ENCODE results near the gene ACVR1C. TPM values are rescaled to one million over a fixed set of nuclear protein-coding genes. Genes with fewer than 3 reads are reported as not detected.

Gene ACVR1C
- total RNA-seq, 1 experiment from 2014 or later: 1.2 TPM

DNA sequence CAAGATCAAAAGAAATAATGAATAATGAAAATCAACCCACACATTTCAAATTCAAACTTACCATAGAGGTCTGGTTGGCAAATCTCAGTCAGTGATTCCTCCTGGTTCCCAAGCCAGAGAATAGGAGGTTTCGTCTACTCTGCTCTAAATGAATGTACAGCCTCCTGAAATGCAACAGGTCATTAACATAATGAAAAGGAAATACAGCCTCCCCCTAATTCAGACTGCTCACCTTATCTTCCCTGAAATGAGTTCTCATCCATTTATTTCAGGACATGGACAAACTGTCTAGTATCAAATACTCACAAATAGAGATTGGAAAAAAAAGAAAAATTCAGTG is 141.4 kb downstream of the ACVR1C start:
- no peaks in the 10 kb centered on the region for H3K36me3 ChIP-seq (ENCODE audit: control insufficient read depth in 1 of 2, insufficient read depth in 2 of 2, low read length in 2 of 2)
- ATAC-seq: no peak
- POLR2A ChIA-PET: no interaction called here
- no peaks in the 10 kb centered on the region for H4K20me1 ChIP-seq (ENCODE audit: insufficient read depth)
- no peak overlapping the region for H3K4me2 ChIP-seq (ENCODE audit: low read length)
- RAD21 ChIA-PET (ENCODE audit: low non-redundant PET in 1 of 2, low total read pairs in 2 of 2, uncharacterized antibody in 2 of 2, unreplicated experiment in 2 of 2): no interaction called here
- H3K9me3 ChIP-seq (ENCODE audit: control insufficient read depth in 1 of 2, insufficient read depth in 1 of 2, low read depth in 1 of 2, low read length in 2 of 2): no peaks in the 10 kb centered on the region
- BruUV-seq (replicated peaks): no TSS peak
- no peak overlapping the region for H2AFZ ChIP-seq (ENCODE audit: low read depth, low read length, poor library complexity, severe bottlenecking)
- H3K79me2 ChIP-seq (ENCODE audit: insufficient read depth, low read length): no peaks in the 10 kb centered on the region
- H3K9me2 ChIP-seq (ENCODE audit: insufficient read depth): no peaks in the 10 kb centered on the region
- intact Hi-C loops (cut with micrococcal nuclease): no loop called here
- DNase-seq (ENCODE audit: low read depth, low spot score): no peak
- no peaks in the 10 kb centered on the region for H3K27me3 ChIP-seq (ENCODE audit: insufficient read depth, low read length)
- no peak overlapping the region for H3K27ac ChIP-seq (ENCODE audit: low read depth, low read length)
- H3K4me3 ChIP-seq (replicated peaks in 1 of 2; ENCODE audit: low read depth in 1 of 2, low read length in 2 of 2): no peak overlapping the region
- H3K9ac ChIP-seq (ENCODE audit: low read length): no peak overlapping the region
- CTCF ChIA-PET: interaction anchor here (2.3 kb wide), 1 partner anchor 10 kb away, joined by 6 read pairs; no protein-coding TSS in a partner anchor
- peaks cover 0 to 5% of the 10 kb centered on the region in 2 experiments; a peak in 1 of 4 replicates for H3K4me1 ChIP-seq (ENCODE audit: control insufficient read depth in 1 of 2, insufficient read depth in 2 of 2, low read length in 2 of 2)
- no peak for TF ChIP-seq TCF7L2 (IDR thresholded peaks at IDR 0.05; ENCODE audit: borderline replicate concordance, extremely low read depth, insufficient read depth, insufficient read length)
- TF ChIP-seq ELF1 (IDR thresholded peaks at IDR 0.05; ENCODE audit: borderline replicate concordance, low read depth): no peak
- no peak for TF ChIP-seq SP1 (IDR thresholded peaks at IDR 0.05; ENCODE audit: low read depth)
- TF ChIP-seq SIN3A (IDR thresholded peaks at IDR 0.05; ENCODE audit: low read depth): no peak
- no peak for TF ChIP-seq POLR2A (IDR thresholded peaks at IDR 0.05; ENCODE audit: borderline replicate concordance, extremely low read depth, insufficient read depth, insufficient read length)
- TF ChIP-seq JUND (IDR thresholded peaks at IDR 0.05): no peak
- no peak for TF ChIP-seq CTCF (IDR thresholded peaks at IDR 0.05 in 2 of 3, conservative IDR thresholded peaks at IDR 0.05 in 1 of 3; ENCODE audit: borderline replicate concordance in 1 of 3, insufficient read depth in 1 of 3, low read depth in 2 of 3, low read length in 2 of 3)
- no peak for TF ChIP-seq SRF (IDR thresholded peaks at IDR 0.05; ENCODE audit: low read depth)
- TF ChIP-seq MAX (IDR thresholded peaks at IDR 0.05): no peak
- no peak for TF ChIP-seq YY1 (IDR thresholded peaks at IDR 0.05; ENCODE audit: extremely low read depth, insufficient replicate concordance, low read depth, low read length)
